ENCODE data around the gene UQCC3. TPM values are rescaled to one million over a fixed set of nuclear protein-coding genes. Genes with fewer than 3 reads are reported as not detected.

The UQCC3 gene
- total and polyA plus RNA-seq, 2 of the 13 experiments (the other 11 are each of a cell fraction or from before 2014, with no cell fraction given) = 7.7 to 16.0 TPM

DNA sequence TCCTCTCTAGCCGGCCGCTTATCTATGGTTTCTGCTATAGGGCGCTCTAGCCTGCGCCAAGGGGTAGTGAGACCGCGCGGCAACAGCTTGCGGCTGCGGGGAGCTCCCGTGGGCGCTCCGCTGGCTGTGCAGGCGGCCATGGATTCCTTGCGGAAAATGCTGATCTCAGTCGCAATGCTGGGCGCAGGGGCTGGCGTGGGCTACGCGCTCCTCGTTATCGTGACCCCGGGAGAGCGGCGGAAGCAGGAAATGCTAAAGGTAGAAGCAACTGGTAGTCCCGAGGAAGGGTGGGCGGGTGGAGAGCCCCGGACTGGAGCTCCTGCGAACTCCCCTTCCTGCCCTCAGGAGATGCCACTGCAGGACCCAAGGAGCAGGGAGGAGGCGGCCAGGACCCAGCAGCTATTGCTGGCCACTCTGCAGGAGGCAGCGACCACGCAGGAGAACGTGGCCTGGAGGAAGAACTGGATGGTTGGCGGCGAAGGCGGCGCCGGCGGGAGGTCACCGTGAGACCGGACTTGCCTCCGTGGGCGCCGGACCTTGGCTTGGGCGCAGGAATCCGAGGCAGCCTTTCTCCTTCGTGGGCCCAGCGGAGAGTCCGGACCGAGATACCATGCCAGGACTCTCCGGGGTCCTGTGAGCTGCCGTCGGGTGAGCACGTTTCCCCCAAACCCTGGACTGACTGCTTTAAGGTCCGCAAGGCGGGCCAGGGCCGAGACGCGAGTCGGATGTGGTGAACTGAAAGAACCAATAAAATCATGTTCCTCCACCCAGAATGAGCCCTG is at the start of gene UQCC3, which contains the start of gene LBHD1 (continued):
- no peak for TF ChIP-seq CBX2 (IDR thresholded peaks at IDR 0.05; ENCODE audit: low read depth, low read length)
- no peak for TF ChIP-seq CBX2 (CRISPR knock-in tag; IDR thresholded peaks at IDR 0.05; ENCODE audit: low read depth)
- TF ChIP-seq SRSF9 (IDR thresholded peaks at IDR 0.05; ENCODE audit: borderline replicate concordance, insufficient read depth, low read depth, low read length, poor library complexity, severe bottlenecking) = no peak
- TF ChIP-seq ZMYM4 (CRISPR knock-in tag; IDR thresholded peaks at IDR 0.05) = peak; percentile 35; the same call in 1 of the 2 replicates
- TF ChIP-seq, protein P1, sequence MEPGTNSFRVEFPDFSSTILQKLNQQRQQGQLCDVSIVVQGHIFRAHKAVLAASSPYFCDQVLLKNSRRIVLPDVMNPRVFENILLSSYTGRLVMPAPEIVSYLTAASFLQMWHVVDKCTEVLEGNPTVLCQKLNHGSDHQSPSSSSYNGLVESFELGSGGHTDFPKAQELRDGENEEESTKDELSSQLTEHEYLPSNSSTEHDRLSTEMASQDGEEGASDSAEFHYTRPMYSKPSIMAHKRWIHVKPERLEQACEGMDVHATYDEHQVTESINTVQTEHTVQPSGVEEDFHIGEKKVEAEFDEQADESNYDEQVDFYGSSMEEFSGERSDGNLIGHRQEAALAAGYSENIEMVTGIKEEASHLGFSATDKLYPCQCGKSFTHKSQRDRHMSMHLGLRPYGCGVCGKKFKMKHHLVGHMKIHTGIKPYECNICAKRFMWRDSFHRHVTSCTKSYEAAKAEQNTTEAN (CRISPR knock-in tag; conservative IDR thresholded peaks at IDR 0.05) = peak; percentile 52; the same call in 1 of the 2 replicates
- TF ChIP-seq ZFP36L1 (CRISPR knock-in tag; IDR thresholded peaks at IDR 0.05) = 0 out of 2 replicates have a peak, but pooled peaks have one; percentile 36
- TF ChIP-seq ZNF256 (CRISPR knock-in tag; conservative IDR thresholded peaks at IDR 0.05) = 0 out of 2 replicates have a peak, but pooled peaks have one; percentile 71
- no peak for TF ChIP-seq ARNT (IDR thresholded peaks at IDR 0.05)
- TF ChIP-seq PTBP1 (IDR thresholded peaks at IDR 0.05; ENCODE audit: low read depth, low read length, poor library complexity, severe bottlenecking) = peak; percentile 24
- TF ChIP-seq ZNF589 (CRISPR knock-in tag; conservative IDR thresholded peaks at IDR 0.05) = peak; percentile 73; the same call in 1 of the 2 replicates
- peak; percentile 42; the same call in 1 of the 2 replicates for TF ChIP-seq ZNF138 (CRISPR knock-in tag; IDR thresholded peaks at IDR 0.05; ENCODE audit: low read depth)
- TF ChIP-seq, protein P2, sequence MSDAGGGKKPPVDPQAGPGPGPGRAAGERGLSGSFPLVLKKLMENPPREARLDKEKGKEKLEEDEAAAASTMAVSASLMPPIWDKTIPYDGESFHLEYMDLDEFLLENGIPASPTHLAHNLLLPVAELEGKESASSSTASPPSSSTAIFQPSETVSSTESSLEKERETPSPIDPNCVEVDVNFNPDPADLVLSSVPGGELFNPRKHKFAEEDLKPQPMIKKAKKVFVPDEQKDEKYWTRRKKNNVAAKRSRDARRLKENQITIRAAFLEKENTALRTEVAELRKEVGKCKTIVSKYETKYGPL (CRISPR knock-in tag; IDR thresholded peaks at IDR 0.05) = no peak
- TF ChIP-seq, protein P3, sequence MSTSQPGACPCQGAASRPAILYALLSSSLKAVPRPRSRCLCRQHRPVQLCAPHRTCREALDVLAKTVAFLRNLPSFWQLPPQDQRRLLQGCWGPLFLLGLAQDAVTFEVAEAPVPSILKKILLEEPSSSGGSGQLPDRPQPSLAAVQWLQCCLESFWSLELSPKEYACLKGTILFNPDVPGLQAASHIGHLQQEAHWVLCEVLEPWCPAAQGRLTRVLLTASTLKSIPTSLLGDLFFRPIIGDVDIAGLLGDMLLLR (CRISPR knock-in tag; IDR thresholded peaks at IDR 0.05) = peak; percentile 17; the same call in 1 of the 2 replicates
- 0 out of 2 replicates have a peak, but pooled peaks have one; percentile 75 for TF ChIP-seq THYN1 (CRISPR knock-in tag; IDR thresholded peaks at IDR 0.05; ENCODE audit: borderline replicate concordance, low read depth)
- TF ChIP-seq, protein P4, sequence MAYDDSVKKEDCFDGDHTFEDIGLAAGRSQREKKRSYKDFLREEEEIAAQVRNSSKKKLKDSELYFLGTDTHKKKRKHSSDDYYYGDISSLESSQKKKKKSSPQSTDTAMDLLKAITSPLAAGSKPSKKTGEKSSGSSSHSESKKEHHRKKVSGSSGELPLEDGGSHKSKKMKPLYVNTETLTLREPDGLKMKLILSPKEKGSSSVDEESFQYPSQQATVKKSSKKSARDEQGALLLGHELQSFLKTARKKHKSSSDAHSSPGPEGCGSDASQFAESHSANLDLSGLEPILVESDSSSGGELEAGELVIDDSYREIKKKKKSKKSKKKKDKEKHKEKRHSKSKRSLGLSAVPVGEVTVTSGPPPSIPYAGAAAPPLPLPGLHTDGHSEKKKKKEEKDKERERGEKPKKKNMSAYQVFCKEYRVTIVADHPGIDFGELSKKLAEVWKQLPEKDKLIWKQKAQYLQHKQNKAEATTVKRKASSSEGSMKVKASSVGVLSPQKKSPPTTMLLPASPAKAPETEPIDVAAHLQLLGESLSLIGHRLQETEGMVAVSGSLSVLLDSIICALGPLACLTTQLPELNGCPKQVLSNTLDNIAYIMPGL (CRISPR knock-in tag; IDR thresholded peaks at IDR 0.05; ENCODE audit: borderline replicate concordance in 1 of 2, low read depth in 1 of 2) = peak; percentile 59 to 69; a peak in 3 of 4 replicates
- peak; percentile 87 for TF ChIP-seq NR2C2 (CRISPR knock-in tag; IDR thresholded peaks at IDR 0.05; ENCODE audit: borderline replicate concordance)
- TF ChIP-seq ATF7 (IDR thresholded peaks at IDR 0.05) = no peak
- TF ChIP-seq ATF7 (CRISPR knock-in tag; IDR thresholded peaks at IDR 0.05) = no peak
- TF ChIP-seq ZNF605 (CRISPR knock-in tag; IDR thresholded peaks at IDR 0.05) = peak; percentile 67; the same call in 1 of the 2 replicates
- peak; percentile 69 for TF ChIP-seq MYC (CRISPR knock-in tag; IDR thresholded peaks at IDR 0.05; ENCODE audit: borderline replicate concordance)
- no peak for TF ChIP-seq SIX1 (CRISPR knock-in tag; IDR thresholded peaks at IDR 0.05; ENCODE audit: borderline replicate concordance)
- no peak for TF ChIP-seq SOX6 (IDR thresholded peaks at IDR 0.05)
- TF ChIP-seq SOX6 (CRISPR knock-in tag; IDR thresholded peaks at IDR 0.05) = 0 out of 2 replicates have a peak, but pooled peaks have one; percentile 15
- TF ChIP-seq ZNF484 (CRISPR knock-in tag; IDR thresholded peaks at IDR 0.05; ENCODE audit: borderline replicate concordance, low read depth) = no peak
